ENCODE data around the gene UBE2O. TPM values are rescaled to one million over a fixed set of nuclear protein-coding genes. Genes with fewer than 3 reads are reported as not detected.

The UBE2O gene
- total RNA-seq, 1 donor from 2014 or later = 20.9 TPM

GRCh38 chr17:76405967-76406647 lies 46.8 kb downstream of the UBE2O start:
- Histone ChIP-seq H3K4me1 (ENCODE audit: control insufficient read depth in 3 of 3, insufficient read depth in 3 of 3, low read length in 3 of 3) (peaks cover 31 to 51% (median 45%) of the 10 kb centered on the region in 3 donors), H3K27ac (ENCODE audit: low read depth, low read length) (no peak overlapping the region), H3K9ac (ENCODE audit: low read depth in 1 of 3, low read length in 3 of 3) (peak overlapping the region in 1 of 3 donors; percentile 54), H3K4me3 (ENCODE audit: low read length in 3 of 3) (no peak overlapping the region), H3K36me3 (ENCODE audit: control insufficient read depth in 3 of 3, insufficient read depth in 3 of 3, low read length in 3 of 3) (peaks cover 21 to 28% (median 24%) of the 10 kb centered on the region in 3 donors), H3K27me3 (ENCODE audit: control insufficient read depth in 3 of 3, insufficient read depth in 3 of 3, low read length in 3 of 3) (no peaks in the 10 kb centered on the region), H3K9me3 (ENCODE audit: control insufficient read depth in 3 of 3, low read length in 3 of 3) (no peaks in the 10 kb centered on the region)

DNA sequence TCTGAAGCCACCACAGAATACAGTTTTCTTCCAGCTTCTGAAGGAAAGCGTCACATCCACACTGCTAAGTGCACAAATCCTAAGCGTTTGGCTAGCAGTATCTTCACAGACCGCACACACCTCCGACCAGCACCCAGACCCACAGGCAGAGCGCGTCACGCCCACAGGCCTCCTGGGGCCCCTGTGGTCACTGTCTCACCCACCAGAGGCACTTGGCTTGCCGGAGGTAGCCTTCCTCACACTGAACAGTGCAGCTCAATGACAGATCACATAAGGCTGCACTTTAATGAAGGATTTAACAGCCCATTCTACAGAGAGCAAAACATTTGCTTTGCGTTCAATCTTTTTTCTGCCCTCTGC lies 47.4 kb downstream of the UBE2O start:
- Histone ChIP-seq H3K27ac (ENCODE audit: low read depth, low read length) (no peak overlapping the region), H3K27me3 (ENCODE audit: control insufficient read depth in 3 of 3, insufficient read depth in 3 of 3, low read length in 3 of 3) (no peaks in the 10 kb centered on the region), H3K4me3 (ENCODE audit: low read length in 3 of 3) (no peak overlapping the region), H3K36me3 (ENCODE audit: control insufficient read depth in 3 of 3, insufficient read depth in 3 of 3, low read length in 3 of 3) (peaks cover 26 to 33% (median 29%) of the 10 kb centered on the region in 3 donors), H3K9ac (ENCODE audit: low read depth in 1 of 3, low read length in 3 of 3) (peak overlapping the region in 1 of 3 donors; percentile 54), H3K9me3 (ENCODE audit: control insufficient read depth in 3 of 3, low read length in 3 of 3) (no peaks in the 10 kb centered on the region), H3K4me1 (ENCODE audit: control insufficient read depth in 3 of 3, insufficient read depth in 3 of 3, low read length in 3 of 3) (peaks cover 31 to 51% (median 45%) of the 10 kb centered on the region in 3 donors)

DNA sequence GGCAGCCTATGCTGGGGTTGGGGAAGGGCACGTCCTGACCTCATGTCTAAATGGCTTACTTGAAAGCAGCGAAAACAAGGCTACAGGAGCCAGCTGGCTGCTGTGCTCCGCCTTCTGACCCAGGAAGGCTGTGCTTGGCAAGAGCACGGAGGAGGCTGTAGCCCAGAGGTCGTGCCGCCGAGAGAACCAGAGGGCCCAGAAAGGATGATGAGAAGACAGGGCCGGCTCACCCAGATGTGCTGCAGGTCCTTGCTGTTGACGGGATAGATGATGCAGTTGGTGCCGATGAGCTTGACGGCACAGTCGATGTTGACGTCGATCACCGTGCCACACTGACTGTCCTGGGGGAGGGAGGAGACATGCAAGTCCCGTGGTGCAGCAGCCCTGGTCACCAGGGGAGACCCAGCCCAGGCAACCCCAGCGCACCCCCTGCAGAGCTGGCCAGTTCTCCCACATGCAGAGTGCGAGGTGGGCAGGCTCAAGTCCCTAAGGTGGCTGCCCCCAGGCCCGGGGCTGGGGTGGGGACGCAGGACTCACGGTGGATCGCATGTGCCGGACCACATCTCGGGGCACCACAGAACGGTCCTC lies 47.9 kb downstream of the UBE2O start:
- no peak overlapping the region for H3K4me3 ChIP-seq (ENCODE audit: low read length in 3 of 3)
- peaks cover 31 to 36% (median 34%) of the 10 kb centered on the region in 3 donors for H3K36me3 ChIP-seq (ENCODE audit: control insufficient read depth in 3 of 3, insufficient read depth in 3 of 3, low read length in 3 of 3)
- peak overlapping the region in 1 of 3 donors; percentile 16 for H3K9ac ChIP-seq (ENCODE audit: low read depth in 1 of 3, low read length in 3 of 3)
- H3K9me3 ChIP-seq (ENCODE audit: control insufficient read depth in 3 of 3, low read length in 3 of 3) = no peaks in the 10 kb centered on the region
- H3K27ac ChIP-seq (ENCODE audit: low read depth, low read length) = no peak overlapping the region
- no peaks in the 10 kb centered on the region for H3K27me3 ChIP-seq (ENCODE audit: control insufficient read depth in 3 of 3, insufficient read depth in 3 of 3, low read length in 3 of 3)
- peaks cover 31 to 50% (median 45%) of the 10 kb centered on the region in 3 donors for H3K4me1 ChIP-seq (ENCODE audit: control insufficient read depth in 3 of 3, insufficient read depth in 3 of 3, low read length in 3 of 3)

DNA sequence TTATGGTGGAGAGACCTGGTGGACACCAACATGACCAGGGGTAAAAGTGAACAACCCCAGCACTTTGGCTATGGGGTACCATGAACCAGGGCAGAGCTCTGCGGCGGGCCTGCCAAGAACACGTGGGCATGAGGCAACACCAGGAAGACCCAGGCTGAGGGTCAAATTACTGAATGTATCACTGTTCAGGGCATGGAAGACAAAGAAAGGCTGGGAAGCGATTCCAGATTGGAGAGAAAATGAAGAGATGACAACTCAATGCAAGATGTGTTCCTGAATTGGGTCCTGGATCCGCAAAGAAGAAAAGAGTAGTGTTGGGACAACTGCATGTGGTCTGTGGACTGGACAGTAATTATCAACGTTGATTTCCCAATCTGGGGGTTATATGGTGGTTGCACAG lies 48.7 kb downstream of the UBE2O start:
- no peak overlapping the region for H3K4me3 ChIP-seq (ENCODE audit: low read length in 3 of 3)
- peaks cover 39 to 42% (median 40%) of the 10 kb centered on the region in 3 donors for H3K36me3 ChIP-seq (ENCODE audit: control insufficient read depth in 3 of 3, insufficient read depth in 3 of 3, low read length in 3 of 3)
- peaks cover 31 to 50% (median 45%) of the 10 kb centered on the region in 3 donors for H3K4me1 ChIP-seq (ENCODE audit: control insufficient read depth in 3 of 3, insufficient read depth in 3 of 3, low read length in 3 of 3)
- no peak overlapping the region for H3K27ac ChIP-seq (ENCODE audit: low read depth, low read length)
- no peak overlapping the region for H3K9ac ChIP-seq (ENCODE audit: low read depth in 1 of 3, low read length in 3 of 3)
- H3K9me3 ChIP-seq (ENCODE audit: control insufficient read depth in 3 of 3, low read length in 3 of 3) = no peaks in the 10 kb centered on the region
- H3K27me3 ChIP-seq (ENCODE audit: control insufficient read depth in 3 of 3, insufficient read depth in 3 of 3, low read length in 3 of 3) = no peaks in the 10 kb centered on the region

GRCh38 chr17:76402711-76403110 lies 50.2 kb downstream of the UBE2O start:
- Histone ChIP-seq H3K9me3 (ENCODE audit: control insufficient read depth in 3 of 3, low read length in 3 of 3) (no peaks in the 10 kb centered on the region), H3K9ac (ENCODE audit: low read depth in 1 of 3, low read length in 3 of 3) (no peak overlapping the region), H3K4me3 (ENCODE audit: low read length in 3 of 3) (no peak overlapping the region), H3K4me1 (ENCODE audit: control insufficient read depth in 3 of 3, insufficient read depth in 3 of 3, low read length in 3 of 3) (peaks cover 27 to 52% (median 44%) of the 10 kb centered on the region in 3 donors), H3K27ac (ENCODE audit: low read depth, low read length) (no peak overlapping the region), H3K27me3 (ENCODE audit: control insufficient read depth in 3 of 3, insufficient read depth in 3 of 3, low read length in 3 of 3) (no peaks in the 10 kb centered on the region), H3K36me3 (ENCODE audit: control insufficient read depth in 3 of 3, insufficient read depth in 3 of 3, low read length in 3 of 3) (peaks cover 54 to 58% (median 54%) of the 10 kb centered on the region in 3 donors)

GRCh38 chr17:76399175-76400172 lies 53.5 kb downstream of the UBE2O start:
- H3K4me1 ChIP-seq (ENCODE audit: control insufficient read depth in 3 of 3, insufficient read depth in 3 of 3, low read length in 3 of 3) = peaks cover 7 to 26% (median 20%) of the 10 kb centered on the region in 3 donors
- H3K27me3 ChIP-seq (ENCODE audit: control insufficient read depth in 3 of 3, insufficient read depth in 3 of 3, low read length in 3 of 3) = no peaks in the 10 kb centered on the region
- peak overlapping the region in 1 of 3 donors; percentile 50 for H3K9ac ChIP-seq (ENCODE audit: low read depth in 1 of 3, low read length in 3 of 3)
- no peak overlapping the region for H3K4me3 ChIP-seq (ENCODE audit: low read length in 3 of 3)
- H3K9me3 ChIP-seq (ENCODE audit: control insufficient read depth in 3 of 3, low read length in 3 of 3) = no peaks in the 10 kb centered on the region
- no peak overlapping the region for H3K27ac ChIP-seq (ENCODE audit: low read depth, low read length)
- H3K36me3 ChIP-seq (ENCODE audit: control insufficient read depth in 3 of 3, insufficient read depth in 3 of 3, low read length in 3 of 3) = peaks cover 73 to 77% (median 75%) of the 10 kb centered on the region in 3 donors

DNA sequence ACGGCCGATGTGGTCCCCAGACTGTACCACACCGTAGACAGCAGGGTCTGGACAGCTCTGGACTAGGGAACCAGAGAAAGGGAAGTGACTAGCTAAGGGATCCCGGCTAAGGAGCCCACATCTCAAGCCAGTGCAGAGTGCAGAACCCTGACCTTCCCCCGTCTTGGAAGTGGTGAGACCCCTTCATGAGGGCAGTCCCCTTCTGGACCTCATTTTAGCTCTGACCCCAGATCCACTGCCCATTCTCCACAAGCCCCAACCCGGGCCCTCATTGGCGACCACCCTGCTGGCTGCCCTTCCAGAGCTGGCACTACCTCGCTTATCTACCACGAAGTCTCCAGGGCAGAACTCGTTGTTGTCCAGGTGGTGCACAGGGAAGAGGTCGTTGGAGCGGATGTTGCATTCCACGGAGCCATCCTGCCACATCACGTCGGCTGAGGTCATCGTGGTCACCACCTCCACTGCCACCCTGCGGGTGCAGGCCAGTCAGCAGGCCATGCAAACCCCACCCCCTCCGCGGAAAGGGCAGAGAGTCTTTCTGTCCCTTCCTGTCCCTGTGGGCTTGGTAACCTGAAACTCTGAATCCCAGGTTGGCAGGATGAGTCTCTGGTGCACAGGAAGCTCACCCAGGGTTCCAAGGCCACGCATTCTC lies 54.3 kb downstream of the UBE2O start:
- H3K4me1 ChIP-seq (ENCODE audit: control insufficient read depth in 3 of 3, insufficient read depth in 3 of 3, low read length in 3 of 3) = peaks cover 4 to 17% (median 15%) of the 10 kb centered on the region in 3 donors
- no peaks in the 10 kb centered on the region for H3K9me3 ChIP-seq (ENCODE audit: control insufficient read depth in 3 of 3, low read length in 3 of 3)
- H3K36me3 ChIP-seq (ENCODE audit: control insufficient read depth in 3 of 3, insufficient read depth in 3 of 3, low read length in 3 of 3) = peaks cover 80 to 84% (median 80%) of the 10 kb centered on the region in 3 donors
- H3K27me3 ChIP-seq (ENCODE audit: control insufficient read depth in 3 of 3, insufficient read depth in 3 of 3, low read length in 3 of 3) = no peaks in the 10 kb centered on the region
- peak overlapping the region in 1 of 3 donors; percentile 50 for H3K9ac ChIP-seq (ENCODE audit: low read depth in 1 of 3, low read length in 3 of 3)
- no peak overlapping the region for H3K4me3 ChIP-seq (ENCODE audit: low read length in 3 of 3)
- H3K27ac ChIP-seq (ENCODE audit: low read depth, low read length) = no peak overlapping the region

GRCh38 chr17:76397687-76398522 lies 55.0 kb downstream of the UBE2O start:
- no peaks in the 10 kb centered on the region for H3K27me3 ChIP-seq (ENCODE audit: control insufficient read depth in 3 of 3, insufficient read depth in 3 of 3, low read length in 3 of 3)
- no peaks in the 10 kb centered on the region for H3K9me3 ChIP-seq (ENCODE audit: control insufficient read depth in 3 of 3, low read length in 3 of 3)
- H3K4me1 ChIP-seq (ENCODE audit: control insufficient read depth in 3 of 3, insufficient read depth in 3 of 3, low read length in 3 of 3) = peaks cover 4 to 15% (median 15%) of the 10 kb centered on the region in 3 donors
- H3K9ac ChIP-seq (ENCODE audit: low read depth in 1 of 3, low read length in 3 of 3) = peak overlapping the region in 2 of 3 donors; percentile 38 to 40
- peaks cover 81 to 86% (median 84%) of the 10 kb centered on the region in 3 donors for H3K36me3 ChIP-seq (ENCODE audit: control insufficient read depth in 3 of 3, insufficient read depth in 3 of 3, low read length in 3 of 3)
- H3K27ac ChIP-seq (ENCODE audit: low read depth, low read length) = no peak overlapping the region
- no peak overlapping the region for H3K4me3 ChIP-seq (ENCODE audit: low read length in 3 of 3)

GRCh38 chr17:76397184-76397583 lies 55.8 kb downstream of the UBE2O start:
- H3K36me3 ChIP-seq (ENCODE audit: control insufficient read depth in 3 of 3, insufficient read depth in 3 of 3, low read length in 3 of 3) = peaks cover 74 to 79% (median 79%) of the 10 kb centered on the region in 3 donors

More at GRCh38 chr17:76397184-76397583, 55.8 kb downstream of the UBE2O start:
- peaks cover 4 to 15% (median 12%) of the 10 kb centered on the region in 3 donors for H3K4me1 ChIP-seq (ENCODE audit: control insufficient read depth in 3 of 3, insufficient read depth in 3 of 3, low read length in 3 of 3)
- no peaks in the 10 kb centered on the region for H3K27me3 ChIP-seq (ENCODE audit: control insufficient read depth in 3 of 3, insufficient read depth in 3 of 3, low read length in 3 of 3)
- no peak overlapping the region for H3K27ac ChIP-seq (ENCODE audit: low read depth, low read length)
- H3K9ac ChIP-seq (ENCODE audit: low read depth in 1 of 3, low read length in 3 of 3) = peak overlapping the region in 1 of 3 donors; percentile 40
- H3K4me3 ChIP-seq (ENCODE audit: low read length in 3 of 3) = no peak overlapping the region
- no peaks in the 10 kb centered on the region for H3K9me3 ChIP-seq (ENCODE audit: control insufficient read depth in 3 of 3, low read length in 3 of 3)

Measured in skeletal muscle tissue (tissue), 4 donors.